Activated T-cell treated with anti-CD3 and anti-CD28 coated beads for 24 hours (primary cell): ENCODE results near the gene SBNO2.

ENCODE experiments used
- DNase-seq: peaks from one replicate; pipeline ENCODE4 v3.0.0-alpha.2; 2020; ENCODE audit warnings: low read depth

SBNO2 gene

GRCh38 chr19:1154731-1155351 lies 19.2 kb downstream of the SBNO2 start:
- no peak for DNase-seq

GRCh38 chr19:1153891-1154730 lies 20.0 kb downstream of the SBNO2 start:
- DNase-seq, result no peak

GRCh38 chr19:1151917-1152587 lies 22.0 kb downstream of the SBNO2 start:
- DNase-seq, result no peak

- no peak for DNase-seq
These were observed 22.9 kb downstream of the SBNO2 start for GRCh38 chr19:1151037-1151724.

- no peak for DNase-seq
These were observed 23.6 kb downstream of the SBNO2 start for GRCh38 chr19:1150333-1151036.

- no peak for DNase-seq
These were observed 24.6 kb downstream of the SBNO2 start for GRCh38 chr19:1149259-1150045.

- DNase-seq, result no peak
These were observed 26.0 kb downstream of the SBNO2 start for GRCh38 chr19:1147934-1148549.

GRCh38 chr19:1146858-1147780 lies 26.9 kb downstream of the SBNO2 start:
- DNase-seq, result no peak

GRCh38 chr19:1146412-1146699 lies 27.7 kb downstream of the SBNO2 start:
- DNase-seq, result no peak

GRCh38 chr19:1145635-1146411 lies 28.2 kb downstream of the SBNO2 start:
- DNase-seq, result no peak

GRCh38 chr19:1144741-1145140 lies 29.3 kb downstream of the SBNO2 start:
- DNase-seq, result no peak

- DNase-seq, result no peak
These were observed 30.2 kb downstream of the SBNO2 start for GRCh38 chr19:1143828-1144399.

- no peak for DNase-seq
These were observed 32.1 kb downstream of the SBNO2 start for GRCh38 chr19:1141944-1142343.

- no peak for DNase-seq
These were observed 33.6 kb downstream of the SBNO2 start for GRCh38 chr19:1140272-1141027.

GRCh38 chr19:1139126-1139525 lies 34.9 kb downstream of the SBNO2 start:
- DNase-seq, result no peak

- DNase-seq, result no peak
These were observed 35.9 kb downstream of the SBNO2 start for GRCh38 chr19:1138121-1138520.

- DNase-seq, result no peak
These were observed 37.3 kb downstream of the SBNO2 start for GRCh38 chr19:1136621-1137317.
